GM21423 (cell line): ENCODE data around the gene NEDD8.

Experiments
- ATAC-seq: cut with Tn5 transposase; IDR thresholded peaks from one replicate; pipeline ENCODE4 v1.9.1; 2021; ENCODE audit warnings: mild to moderate bottlenecking, moderate library complexity; ENCODE audit not compliant: unreplicated experiment

The NEDD8 gene

DNA sequence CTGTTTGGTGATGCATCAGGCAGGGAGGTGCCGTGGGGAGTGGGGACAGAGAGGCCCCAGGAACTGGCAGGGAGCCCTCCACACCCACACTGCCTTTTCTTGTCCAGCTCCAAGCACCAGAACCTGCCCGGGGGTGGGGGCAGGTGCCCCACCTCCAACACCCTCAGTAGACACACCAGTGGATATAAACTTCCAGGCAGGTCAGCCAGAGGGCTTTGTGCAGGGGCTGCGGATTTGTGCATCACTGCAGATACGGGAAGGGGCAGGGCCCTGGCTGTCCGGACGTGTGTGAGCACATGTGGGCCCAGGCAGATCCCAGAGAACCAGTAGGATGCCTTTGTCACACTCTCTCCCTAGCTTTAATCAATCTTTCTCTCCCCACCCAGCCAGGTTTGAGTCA lies 32.1 kb upstream of the NEDD8 start:
- no peak for ATAC-seq

DNA sequence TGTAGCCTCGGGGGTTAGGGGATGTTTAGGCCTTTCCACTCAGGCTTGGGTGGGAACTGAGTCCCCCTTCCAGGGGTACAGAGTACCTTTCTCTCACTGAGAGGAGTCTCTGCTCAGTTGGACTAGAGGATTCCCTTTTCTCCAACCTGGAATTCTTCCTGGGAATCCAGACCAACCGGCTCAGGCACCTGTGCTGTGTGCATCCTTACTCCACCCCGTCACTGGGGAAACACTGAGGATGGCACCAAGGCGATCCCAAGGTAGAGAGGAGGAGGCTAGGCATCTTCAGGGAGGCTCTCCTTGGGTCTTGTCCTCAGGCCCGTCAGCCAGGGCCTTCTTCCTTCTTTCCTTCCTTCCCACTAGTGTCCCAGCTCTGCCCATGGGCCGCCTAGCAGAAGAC lies 31.7 kb upstream of the NEDD8 start:
- ATAC-seq, result no peak

DNA sequence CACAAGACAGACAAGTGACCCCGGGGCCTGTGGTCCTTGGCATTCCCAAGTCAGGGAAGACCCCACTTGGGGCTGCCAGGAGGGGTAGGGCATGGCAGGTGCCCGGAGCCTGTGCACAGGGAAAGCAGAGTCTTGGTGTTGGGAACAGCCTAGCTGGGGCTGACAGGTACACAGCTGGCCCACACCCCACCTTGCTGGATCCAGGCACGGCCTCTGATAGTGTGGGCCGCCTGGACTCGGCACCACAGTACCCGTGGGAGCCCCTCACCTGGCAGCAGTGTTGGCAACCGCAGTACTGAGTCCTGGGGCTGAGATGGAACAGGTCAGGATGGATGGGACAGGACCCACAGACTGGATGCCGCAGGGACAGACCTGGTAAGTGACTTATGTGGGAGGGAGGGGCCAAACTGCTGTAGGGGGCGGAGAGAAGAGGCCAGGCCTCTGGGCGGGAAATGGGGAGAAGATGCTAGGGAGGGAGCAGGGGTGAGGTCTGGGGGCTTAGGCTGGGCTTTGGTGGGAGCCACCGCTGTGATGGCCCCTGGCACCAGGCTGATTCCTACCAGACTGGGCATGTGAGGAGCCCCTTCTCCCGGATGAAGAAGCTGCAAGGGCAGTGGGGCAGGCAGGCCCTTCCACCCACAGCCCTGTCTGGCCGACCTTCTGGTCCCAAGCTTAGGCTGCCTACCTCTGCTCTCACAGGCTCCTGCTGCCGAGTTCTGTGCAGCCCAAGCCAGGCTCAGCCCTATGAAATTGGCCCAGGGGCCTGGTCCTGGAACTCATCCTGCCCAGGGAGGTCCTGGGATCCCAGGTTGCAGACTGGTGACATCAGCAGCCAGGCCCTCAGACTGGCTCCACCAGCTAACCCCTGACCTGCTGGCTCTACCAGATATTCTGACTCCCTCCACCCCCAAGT lies 30.9 kb upstream of the NEDD8 start, which contains the start of gene TGM1:
TSS of gene TGM1 (minus strand) at position 357 of the 913 bp plus-strand sequence. CDS start 825 bp downstream, outside the sequence.
- no peak for ATAC-seq

DNA sequence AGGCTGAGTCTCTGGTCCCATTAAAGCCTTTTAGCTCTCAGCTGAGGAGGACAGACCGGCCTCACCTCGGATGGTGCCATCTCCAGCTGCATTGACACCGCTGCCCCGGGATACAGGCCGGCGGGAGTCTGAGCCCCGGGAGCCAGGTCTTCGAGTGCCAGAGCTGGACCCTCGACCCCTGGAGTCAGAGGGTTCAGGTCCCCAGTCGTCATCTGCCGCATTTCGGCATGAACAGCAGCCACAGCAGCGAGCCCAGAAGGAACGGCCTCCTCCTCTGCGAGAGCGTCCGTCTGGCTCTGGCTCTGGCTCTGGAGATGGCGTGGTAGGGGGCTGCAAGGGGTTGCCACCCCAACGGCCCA lies 29.8 kb upstream of the NEDD8 start:
- no peak for ATAC-seq

DNA sequence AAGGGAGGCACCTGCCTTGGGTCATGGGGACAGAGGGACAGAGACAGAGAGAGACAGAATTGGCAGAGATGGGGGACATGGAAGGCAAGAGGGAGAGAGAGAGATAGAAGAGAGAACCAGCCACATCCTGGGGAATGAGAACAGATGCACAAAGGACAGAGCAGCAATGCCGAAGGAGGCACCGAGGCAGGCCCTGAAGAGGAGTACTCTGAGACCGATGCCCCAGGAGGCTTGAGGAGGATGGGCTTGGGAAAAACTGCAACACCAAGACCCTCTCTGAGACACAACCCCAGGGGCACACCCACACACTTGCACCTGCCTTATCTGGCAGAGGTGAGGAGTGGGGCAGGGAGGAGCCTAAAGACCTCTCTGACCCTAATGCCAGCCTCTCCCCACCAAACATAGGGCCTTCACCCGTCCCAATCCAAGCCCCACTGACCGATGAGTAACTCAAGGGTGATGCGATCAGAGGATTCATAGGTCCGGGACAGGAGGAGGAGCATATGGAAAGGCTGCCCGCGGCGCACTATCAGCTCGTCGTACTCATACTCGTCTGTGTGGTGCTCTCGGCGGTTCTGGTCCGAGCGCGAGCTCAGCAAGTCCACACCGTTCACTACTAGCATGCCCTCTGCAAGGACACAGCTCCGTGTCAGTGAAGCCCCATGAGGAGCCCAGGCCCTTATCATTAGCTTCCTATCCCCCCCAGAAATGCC lies 29.2 kb upstream of the NEDD8 start:
- no peak for ATAC-seq

DNA sequence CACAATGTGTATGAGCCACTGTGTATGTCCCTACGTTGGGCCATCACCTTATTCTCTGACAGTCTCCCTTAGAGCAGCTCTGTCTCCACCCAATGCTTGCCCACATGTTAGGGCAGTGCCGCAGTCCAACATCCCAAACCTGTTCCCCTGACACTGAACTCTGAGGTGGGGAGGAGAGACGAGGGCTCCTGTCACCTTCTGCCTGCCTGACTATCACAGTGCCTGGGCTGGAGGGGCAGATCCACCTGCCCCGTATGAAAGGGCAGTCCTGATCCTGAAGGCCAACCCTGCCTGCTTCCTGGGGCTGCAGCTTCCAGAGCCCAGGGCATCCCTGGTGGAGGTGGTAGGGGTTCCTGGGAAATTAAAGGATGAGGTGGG lies 28.6 kb upstream of the NEDD8 start:
- no peak for ATAC-seq

DNA sequence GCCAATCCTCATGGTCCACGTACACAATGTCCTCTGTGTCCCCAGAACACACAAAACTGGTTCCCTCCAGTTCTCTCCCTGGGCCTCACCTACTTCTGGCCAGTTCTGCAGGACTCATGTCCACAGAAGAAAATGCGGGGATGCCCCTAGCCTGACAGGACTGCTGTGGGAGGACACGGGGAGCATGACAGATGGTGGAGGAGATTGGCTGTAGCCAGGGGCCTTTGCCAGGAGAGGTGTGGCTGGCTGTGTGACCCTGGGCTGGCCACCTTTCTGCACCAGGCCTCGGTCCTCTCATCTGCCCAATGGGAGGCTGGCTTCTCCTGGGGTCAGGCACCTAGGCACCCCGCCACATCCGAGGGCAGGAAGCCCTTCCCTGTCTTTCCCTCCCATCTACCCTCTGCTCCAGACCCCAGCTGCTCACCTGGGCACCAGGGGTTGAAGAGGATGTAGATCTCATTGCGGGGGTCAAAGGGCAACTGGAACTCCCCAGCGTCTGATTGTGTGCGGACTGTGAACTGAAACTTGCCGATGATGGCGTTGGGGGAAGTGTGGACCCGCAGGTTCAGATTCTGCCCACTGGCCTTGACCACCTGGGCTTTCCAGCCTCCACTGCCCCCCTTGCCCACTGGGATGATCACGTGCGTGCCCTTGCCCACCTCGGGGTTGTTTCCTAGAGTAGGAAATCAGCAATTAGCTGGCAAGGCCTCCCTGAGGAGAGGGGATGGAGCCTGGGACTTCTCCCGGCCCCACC lies 28.0 kb upstream of the NEDD8 start:
- no peak for ATAC-seq

DNA sequence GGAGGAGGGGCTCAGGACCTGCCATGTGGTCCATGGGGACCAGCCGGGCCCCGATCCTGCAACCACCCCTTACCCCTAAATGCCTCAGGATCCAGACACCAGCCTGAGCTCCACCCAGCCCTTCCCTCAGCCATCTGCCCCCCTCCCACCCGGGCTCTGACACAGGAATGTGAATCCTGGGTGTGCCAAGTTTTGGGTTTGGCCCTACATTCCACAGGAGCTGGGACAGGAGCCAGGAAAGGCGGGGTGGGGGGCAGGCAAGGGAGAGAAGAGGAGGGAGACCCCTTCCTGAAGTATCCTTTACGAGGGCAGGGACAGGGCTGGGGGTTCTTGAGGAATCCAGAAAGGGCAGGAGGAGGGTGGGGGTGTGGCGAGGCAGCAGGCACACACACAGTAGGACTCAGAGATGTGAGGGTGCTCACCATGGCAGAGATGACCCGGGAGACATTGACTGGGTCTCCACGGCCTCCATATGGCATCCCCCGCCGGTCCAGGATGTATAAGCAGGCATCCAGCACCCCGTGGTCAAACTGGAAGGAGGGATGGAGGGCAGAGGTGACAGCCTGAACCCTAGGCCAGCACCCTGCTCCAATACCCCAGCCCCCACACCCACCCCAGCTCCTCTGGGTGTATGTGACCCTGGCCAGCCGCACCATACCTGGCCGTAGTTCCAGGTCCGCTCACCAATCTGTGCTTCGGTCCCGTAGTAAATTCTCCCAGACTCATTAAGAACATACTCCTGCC lies 27.3 kb upstream of the NEDD8 start:
- no peak for ATAC-seq

DNA sequence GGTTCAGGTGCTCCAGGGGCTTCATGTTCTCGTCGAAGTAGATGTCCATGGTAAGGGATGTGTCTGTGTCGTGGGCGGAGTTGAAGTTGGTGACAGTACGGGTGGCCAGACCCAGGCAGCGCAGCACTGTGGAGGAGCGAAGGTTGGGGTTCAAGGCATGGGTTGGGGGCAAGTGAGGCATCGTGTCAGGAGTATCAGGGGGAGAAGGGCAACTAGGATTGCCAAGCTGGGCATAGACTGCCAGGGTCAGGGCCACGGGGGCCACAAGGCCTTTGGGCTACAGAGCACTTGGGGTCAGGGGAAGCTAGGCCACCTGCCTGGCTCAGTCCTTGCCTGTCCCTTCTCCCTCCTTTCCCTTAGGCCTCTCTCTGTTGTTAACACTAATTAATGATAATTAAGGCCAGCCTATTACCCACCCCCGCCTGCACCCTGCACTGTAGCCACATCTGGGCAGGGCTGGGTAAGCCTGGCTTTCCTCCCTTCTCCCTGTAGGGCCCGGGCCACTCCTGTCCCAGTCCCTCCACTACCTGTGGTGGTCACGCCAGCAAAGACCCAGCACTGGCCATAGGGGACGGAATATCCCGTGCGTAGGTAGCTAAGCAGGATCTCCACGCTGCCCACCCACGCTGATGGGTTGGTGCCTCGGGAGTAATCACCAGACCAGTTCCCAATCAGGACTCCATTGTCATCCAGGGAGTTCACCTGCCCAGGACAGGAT lies 26.5 kb upstream of the NEDD8 start:
- no peak for ATAC-seq

DNA sequence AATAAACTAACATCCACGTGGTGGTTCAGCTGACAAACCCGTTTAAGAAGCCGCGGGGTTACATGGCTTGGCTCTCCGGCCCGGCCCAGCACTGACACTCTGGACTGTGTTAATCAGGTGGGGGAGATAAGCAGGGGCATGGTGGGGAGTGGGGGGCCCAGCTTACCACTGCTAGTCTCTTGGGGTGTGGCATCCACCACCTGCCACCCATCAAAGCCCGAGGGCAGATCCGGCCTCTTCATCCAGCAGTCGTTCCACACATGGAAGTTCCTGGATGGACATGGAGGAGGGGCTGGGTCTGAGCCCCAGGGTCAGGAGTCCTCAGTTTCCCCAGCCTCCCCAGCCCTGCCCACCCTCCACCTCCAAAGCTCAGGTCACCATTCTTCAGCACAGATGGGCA lies 26.0 kb upstream of the NEDD8 start:
- no peak for ATAC-seq

DNA sequence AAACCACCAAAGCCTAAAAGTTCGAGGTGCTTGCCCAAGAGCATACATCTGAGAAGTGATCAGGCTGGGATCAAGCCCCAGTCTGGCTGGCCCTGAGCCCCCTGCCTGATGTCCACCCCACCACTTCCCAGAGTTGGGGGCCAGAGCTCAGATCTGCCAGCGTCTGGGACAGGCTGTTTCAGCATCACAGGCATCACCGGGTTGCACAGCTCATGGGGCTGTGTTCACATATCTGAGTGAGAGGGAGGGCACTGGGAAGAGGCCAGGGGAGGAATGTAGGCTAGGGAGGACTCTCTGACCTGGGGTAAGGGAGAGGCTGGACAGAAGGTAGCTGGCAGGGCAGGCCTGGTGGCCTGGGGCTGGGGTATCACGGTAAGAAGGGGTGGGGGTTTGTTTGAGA lies 24.8 kb upstream of the NEDD8 start:
- ATAC-seq, result no peak

DNA sequence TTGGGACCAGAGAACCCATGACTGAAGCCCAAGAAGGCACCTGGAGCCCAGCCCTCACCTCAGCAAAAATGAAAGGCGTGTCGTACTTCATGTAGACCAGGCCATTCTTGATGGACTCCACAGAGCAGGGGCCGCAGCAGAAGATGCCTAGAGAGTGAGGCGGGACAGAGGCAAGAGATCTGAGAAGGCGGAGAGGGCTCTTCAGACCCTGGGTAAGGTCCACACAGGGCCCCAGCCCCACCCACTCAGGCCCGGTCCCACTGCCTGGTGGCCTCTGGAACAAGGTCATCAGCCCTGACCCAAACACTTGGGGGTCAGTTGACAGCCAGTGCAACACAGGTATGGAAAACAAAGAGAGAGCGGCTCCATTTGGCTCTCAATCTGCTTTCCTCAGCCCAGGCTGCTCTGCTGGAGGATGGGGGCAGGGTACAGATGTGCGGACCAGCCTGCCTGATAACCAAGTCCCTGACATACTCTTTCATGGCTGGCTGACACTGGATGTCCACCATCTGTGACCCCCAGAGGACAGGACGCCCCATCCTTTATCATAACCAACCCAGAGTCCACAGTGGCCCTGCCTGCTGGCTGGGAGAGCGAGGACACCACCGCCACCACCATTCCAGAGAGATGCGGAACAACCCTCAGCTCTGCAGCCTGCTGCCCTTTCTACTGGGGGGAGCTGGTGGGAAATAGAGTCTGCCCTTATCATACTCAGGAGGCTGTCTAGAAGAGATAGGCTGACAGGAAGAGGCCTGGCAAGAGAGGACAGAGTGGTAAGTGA lies 24.0 kb upstream of the NEDD8 start:
- no peak for ATAC-seq

DNA sequence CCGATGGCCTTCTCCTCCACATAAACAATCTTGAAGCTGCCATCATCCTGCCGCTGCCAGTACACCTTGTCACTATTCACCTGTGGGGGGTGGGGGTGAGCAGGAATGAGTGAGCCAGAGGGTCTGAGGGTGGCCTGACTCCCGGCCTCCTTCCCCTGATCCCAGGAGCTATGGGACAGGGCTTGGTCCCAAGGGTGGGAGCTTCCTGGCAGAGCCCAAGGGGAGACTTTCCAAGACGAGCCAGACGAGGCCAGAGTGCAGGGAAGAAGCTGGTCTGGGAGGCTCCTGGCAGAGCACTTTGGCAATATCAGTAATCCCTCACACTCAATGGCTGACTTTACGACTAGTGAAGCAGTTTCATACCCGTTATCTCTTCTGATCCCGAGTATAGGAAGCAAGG lies 23.3 kb upstream of the NEDD8 start:
- ATAC-seq, result no peak

DNA sequence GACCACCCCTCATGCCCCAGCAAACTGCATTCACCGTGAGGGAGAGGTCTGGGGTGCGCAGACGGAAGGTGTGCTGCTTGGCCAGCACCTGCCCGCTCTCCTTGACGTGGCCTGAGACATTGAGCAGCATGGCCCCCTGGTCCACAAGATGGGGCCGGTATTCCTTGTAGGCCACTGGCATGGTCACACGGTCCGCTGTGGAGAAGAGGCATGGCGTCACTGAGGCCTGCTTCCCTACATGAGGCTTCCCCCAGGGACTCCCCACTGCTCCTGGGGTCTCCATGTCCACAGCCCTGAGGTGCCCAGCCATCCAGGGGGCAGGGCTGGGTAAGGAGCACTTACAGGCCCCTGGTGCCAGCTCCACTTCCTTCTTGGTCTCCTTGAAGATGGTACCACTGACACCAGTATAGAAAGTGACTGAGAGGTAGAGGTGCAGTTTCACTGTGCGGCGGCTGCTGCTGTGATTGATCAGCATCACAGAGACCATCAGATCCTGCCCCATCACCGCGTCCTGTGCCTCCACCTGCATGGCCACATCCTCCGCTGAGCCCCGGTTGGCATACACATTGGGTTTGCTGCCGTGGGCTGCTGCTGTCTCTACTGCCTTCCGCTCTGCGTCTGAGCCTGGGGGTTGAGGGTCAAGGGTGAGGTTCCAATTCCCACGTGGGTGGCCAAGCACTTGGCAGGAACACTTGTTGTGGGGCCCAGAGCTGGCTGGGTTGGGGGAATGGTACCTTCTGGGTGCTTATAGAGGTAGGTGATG lies 22.6 kb upstream of the NEDD8 start:
- no peak for ATAC-seq

DNA sequence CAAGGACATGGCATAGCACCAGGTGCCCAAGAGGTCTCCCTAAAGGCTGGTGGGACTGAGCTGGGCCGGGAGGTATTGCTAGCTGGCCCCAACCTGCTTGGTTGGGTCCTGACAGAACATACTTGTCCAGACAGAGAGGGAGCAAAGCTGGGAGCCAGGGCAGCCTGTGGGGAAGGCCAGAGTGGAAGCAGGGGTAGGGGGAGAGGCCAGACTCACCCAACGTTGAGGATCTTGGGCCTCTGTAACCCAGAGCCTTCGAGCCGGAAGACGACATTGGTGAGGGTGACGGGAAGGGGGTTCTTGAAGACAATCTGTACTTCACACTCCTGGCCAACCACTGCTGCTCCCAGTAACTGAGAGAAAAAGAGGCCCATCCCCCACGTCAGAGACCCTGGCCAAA lies 21.8 kb upstream of the NEDD8 start:
- no peak for ATAC-seq

DNA sequence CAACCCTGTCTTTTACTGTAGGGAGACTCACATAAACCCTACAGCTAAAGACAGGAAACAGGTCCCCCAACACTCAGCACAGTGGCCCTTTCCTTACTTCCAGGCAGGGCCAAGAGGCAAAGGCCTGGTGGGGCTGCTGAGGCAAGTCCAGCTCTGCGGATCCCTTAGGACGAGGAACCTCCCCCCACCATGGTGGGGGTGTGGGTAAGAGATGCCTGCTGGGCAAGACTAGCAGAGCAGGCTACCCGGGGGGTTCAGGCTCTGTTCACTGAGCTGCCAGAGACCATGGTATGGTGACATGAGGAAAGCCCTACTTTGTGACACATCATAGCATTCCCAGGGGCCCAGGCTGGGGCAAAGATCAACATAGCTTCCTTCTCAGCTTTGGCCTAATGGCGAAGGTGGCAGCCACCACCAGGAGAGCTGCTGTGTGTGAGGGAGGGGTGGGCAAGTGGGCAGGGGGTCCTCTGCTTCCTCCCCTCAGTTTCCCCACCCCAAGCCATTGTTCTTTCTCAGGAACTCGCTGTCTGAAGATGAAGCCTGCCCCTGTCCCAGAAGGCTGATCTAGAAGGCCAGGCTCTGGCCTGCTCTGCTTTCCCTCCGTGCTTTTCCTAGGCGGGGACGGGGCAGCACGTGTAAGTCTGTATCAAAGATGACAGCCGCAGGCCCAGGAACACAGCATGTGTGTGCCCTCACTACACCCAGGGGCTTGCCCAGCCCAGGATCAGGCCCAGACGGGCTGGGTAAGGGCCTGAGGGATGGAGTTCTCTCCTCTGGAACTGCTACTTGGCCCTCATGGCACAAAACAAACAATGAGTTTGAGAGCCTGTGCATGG lies 20.3 kb upstream of the NEDD8 start:
- no peak for ATAC-seq

DNA sequence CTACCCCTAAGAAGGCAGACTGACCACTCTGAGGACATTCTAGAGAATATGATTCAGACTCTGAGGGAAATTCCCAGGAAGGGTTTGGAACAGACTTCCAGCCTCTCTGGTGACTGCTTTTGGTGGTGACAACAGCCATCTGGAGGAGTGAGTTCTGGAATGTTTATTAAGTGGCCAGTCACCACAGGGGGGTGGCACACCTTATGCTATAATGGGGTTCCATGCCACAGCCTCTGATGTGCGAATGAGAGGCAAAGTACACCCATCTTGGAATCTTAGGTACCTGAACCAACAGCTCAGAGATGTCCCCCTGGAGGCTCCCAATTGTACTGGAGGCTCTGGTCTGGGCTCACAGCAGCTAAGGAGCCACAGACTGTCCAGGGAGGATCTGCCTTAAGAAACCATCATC lies 19.7 kb upstream of the NEDD8 start:
- no peak for ATAC-seq

DNA sequence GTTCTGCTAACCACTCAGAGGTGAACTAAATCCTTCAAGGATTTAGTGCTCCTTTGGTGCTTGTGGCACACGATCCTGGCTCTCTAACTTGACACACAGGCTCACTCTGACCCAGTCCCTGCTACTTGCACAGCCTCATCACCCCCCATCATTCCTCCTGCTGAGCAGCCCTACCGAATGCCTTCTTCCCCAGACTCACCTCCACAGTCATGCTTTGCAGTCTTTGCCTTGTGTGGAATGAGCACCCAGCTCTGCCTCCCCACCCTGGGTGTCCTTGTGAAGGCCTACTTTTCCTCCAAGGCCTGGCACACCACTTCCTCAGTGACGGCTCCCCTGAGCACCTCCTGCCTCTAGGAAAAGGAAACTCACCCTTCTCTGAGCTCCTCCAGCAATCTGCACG lies 18.2 kb upstream of the NEDD8 start:
- no peak for ATAC-seq
